ENCODE measurements around the gene NOXRED1. TPM values are rescaled to one million over a fixed set of nuclear protein-coding genes. Genes with fewer than 3 reads are reported as not detected.

Gene NOXRED1
- under 1 TPM; 0.43 to 0.94 TPM for total RNA-seq
- under 1 TPM; 0.23 to 0.30 TPM for polyA plus RNA-seq
- long read RNA-seq, donor 1, result 0 reads
- long read RNA-seq, donor 2, result 0 reads
- long read RNA-seq, donor 3, partial matches to known transcripts, result 6 of 6 reads
- long read RNA-seq, donor 3, other reads (novel, unspliced or antisense), result 0 of 6 reads
- long read RNA-seq, donor 4, result 0 reads
- long read RNA-seq, donor 5, result 0 reads

- Histone ChIP-seq H3K9me3 (ENCODE audit: control insufficient read depth in 4 of 4, insufficient read depth in 3 of 4, low read length in 3 of 4) (peaks cover 0 to 11% (median 7%) of the 10 kb centered on the region in 4 donors), H3K27ac (ENCODE audit: low read depth in 1 of 2, low read length in 1 of 2) (no peak within 1 kb of the TSS), H3K36me3 (ENCODE audit: control insufficient read depth in 4 of 4, insufficient read depth in 4 of 4, low read length in 4 of 4) (peaks cover 35 to 41% (median 36%) of the 10 kb centered on the region in 4 donors), H3K27me3 (ENCODE audit: control insufficient read depth in 3 of 3, insufficient read depth in 3 of 3, low read length in 2 of 3) (no peaks in the 10 kb centered on the region), H3K4me1 (ENCODE audit: control insufficient read depth in 5 of 5, insufficient read depth in 5 of 5, low read length in 5 of 5) (no peaks in the 10 kb centered on the region), H3K9ac (ENCODE audit: insufficient read depth in 1 of 2, low read length in 2 of 2) (no peak within 1 kb of the TSS), H3K4me3 (no peak within 1 kb of the TSS)
- TF ChIP-seq CTCF (IDR thresholded peaks at IDR 0.05; ENCODE audit: control extremely low read depth, extremely low read depth), result no peak
- 97% methylated on average over 1 of the region's 1 CpG for WGBS, 2 donors
- DNase-seq (no peak), ATAC-seq (ENCODE audit: insufficient read depth, low FRiP score) (no peak)
Observed at GRCh38 chr14:77423423-77423822, at the start of gene NOXRED1. TSS of gene NOXRED1 (minus strand) at chr14:77423523. CDS start at chr14:77422889, 634 bp downstream.

GRCh38 chr14:77470224-77470870 is 47.0 kb upstream of the NOXRED1 start:
- Histone ChIP-seq H3K27ac (ENCODE audit: low read depth in 1 of 2, low read length in 1 of 2) (no peak overlapping the region), H3K4me3 (no peak overlapping the region), H3K9ac (ENCODE audit: insufficient read depth in 1 of 2, low read length in 2 of 2) (no peak overlapping the region), H3K36me3 (ENCODE audit: control insufficient read depth in 4 of 4, insufficient read depth in 4 of 4, low read length in 4 of 4) (peaks cover 11 to 34% (median 16%) of the 10 kb centered on the region in 4 donors), H3K4me1 (ENCODE audit: control insufficient read depth in 5 of 5, insufficient read depth in 5 of 5, low read length in 5 of 5) (no peaks in the 10 kb centered on the region), H3K9me3 (ENCODE audit: control insufficient read depth in 4 of 4, insufficient read depth in 3 of 4, low read length in 3 of 4) (peaks cover 0 to 3% (median 0%) of the 10 kb centered on the region in 4 donors), H3K27me3 (ENCODE audit: control insufficient read depth in 3 of 3, insufficient read depth in 3 of 3, low read length in 2 of 3) (no peaks in the 10 kb centered on the region)
- 88% methylated on average over 5 of the region's 5 CpGs for WGBS, 2 donors
- DNase-seq (no peak), ATAC-seq (ENCODE audit: insufficient read depth, low FRiP score) (no peak)
- no peak for TF ChIP-seq CTCF (IDR thresholded peaks at IDR 0.05; ENCODE audit: control extremely low read depth, extremely low read depth)

- no peaks in the 10 kb centered on the region for H3K4me1 ChIP-seq (ENCODE audit: control insufficient read depth in 5 of 5, insufficient read depth in 5 of 5, low read length in 5 of 5)
- no peak for TF ChIP-seq CTCF (IDR thresholded peaks at IDR 0.05; ENCODE audit: control extremely low read depth, extremely low read depth)
- no peak overlapping the region for H3K4me3 ChIP-seq
- H3K27me3 ChIP-seq (ENCODE audit: control insufficient read depth in 3 of 3, insufficient read depth in 3 of 3, low read length in 2 of 3), result no peaks in the 10 kb centered on the region
- no peak for DNase-seq
- WGBS, 2 donors, result 87 to 91% methylated on average over 1 of the region's 1 CpG
- peaks cover 0 to 3% (median 0%) of the 10 kb centered on the region in 4 donors for H3K9me3 ChIP-seq (ENCODE audit: control insufficient read depth in 4 of 4, insufficient read depth in 3 of 4, low read length in 3 of 4)
- H3K27ac ChIP-seq (ENCODE audit: low read depth in 1 of 2, low read length in 1 of 2), result no peak overlapping the region
- peaks cover 18 to 41% (median 22%) of the 10 kb centered on the region in 4 donors for H3K36me3 ChIP-seq (ENCODE audit: control insufficient read depth in 4 of 4, insufficient read depth in 4 of 4, low read length in 4 of 4)
- no peak for ATAC-seq (ENCODE audit: insufficient read depth, low FRiP score)
- no peak overlapping the region for H3K9ac ChIP-seq (ENCODE audit: insufficient read depth in 1 of 2, low read length in 2 of 2)
Observed at GRCh38 chr14:77469539-77469938, 46.2 kb upstream of the NOXRED1 start.
